HG03135 (cell line): ENCODE results near the gene MYO1G.

Experiments
- ATAC-seq: cut with Tn5 transposase; IDR thresholded peaks from one replicate; pipeline ENCODE4 v1.9.1; 2021; ENCODE audit warnings: mild to moderate bottlenecking, moderate library complexity; ENCODE audit not compliant: unreplicated experiment

The MYO1G gene

DNA sequence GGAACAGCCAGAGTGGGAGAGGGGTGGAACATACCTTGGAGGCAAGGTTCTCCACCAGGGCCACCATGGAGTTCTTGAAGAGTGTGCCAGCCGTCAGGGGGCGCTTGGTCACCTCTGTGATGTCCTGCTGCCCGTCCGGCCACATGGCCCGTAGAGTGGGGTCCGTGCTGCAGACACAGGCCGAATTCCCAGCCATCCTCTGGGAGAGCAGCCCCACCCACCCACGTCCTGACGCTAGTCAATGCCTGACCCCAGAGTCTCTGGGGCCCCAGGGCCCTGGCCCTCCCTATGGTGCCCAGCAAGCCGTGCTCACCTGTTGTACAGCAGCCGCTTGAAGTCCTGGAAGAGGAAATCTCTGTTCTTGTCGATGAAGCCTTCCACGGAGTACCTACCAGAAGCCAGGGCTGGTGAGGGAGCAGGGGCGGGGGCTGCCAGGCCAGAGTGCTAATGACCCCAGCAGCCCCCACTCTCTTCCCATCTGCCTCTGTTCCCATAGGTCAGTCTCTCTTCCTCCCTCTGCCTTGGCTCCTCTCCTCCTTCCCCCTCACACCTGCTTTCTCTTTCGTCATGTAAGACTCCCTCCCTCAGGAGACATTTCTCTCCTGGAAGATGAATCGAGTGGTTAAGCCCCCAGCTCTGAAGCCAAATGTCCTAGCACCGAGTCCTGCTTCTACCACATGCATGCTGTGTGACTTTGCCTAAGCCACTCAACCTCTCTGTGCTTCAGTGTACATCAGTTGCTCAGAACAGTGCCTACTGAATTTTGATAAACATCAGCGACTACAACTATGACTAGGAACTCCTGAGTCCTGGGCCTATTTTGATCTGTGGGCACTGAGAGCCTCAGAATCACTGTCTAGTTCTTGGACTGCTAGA lies 11.0 kb downstream of the MYO1G start:
- no peak for ATAC-seq

DNA sequence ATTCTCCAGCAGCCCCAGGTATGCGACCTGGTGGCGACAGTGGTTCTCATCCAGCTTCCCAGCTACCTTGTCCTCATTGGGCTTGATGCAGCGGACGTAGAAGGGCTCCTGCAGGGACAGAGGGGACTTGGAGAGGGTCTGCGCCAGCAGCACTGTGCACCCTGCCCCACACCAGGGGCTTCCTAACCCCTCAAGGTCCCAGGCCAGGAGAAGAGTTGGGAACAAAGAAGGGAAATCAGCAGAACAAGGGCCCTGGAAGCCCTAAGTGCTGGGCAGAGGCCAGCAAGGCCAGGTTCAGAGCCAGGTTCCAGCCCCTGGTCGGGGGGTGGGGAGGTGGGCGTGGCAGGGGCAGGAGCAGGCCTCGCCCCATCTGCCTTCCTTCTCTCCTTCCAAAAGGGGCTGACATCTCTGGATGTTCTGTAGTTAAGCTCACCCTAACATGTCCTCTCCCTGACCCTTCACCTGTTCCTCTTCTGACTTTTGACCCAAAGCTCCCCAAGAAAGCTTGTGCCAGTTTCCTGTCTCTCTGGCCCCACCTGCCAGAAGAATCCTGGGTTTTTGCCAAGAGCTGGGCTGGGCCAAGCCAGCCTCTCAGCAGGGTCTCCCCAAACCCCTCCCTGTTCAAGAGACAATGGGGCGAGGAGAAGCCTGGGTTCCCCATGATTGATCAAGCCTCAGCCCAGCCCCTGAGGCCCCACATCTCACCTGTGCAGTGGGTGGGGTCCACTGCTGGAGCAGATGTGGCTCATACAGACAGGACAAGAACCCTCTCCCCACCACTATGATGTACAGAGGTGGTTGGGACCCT lies 11.9 kb downstream of the MYO1G start:
- ATAC-seq: no peak

DNA sequence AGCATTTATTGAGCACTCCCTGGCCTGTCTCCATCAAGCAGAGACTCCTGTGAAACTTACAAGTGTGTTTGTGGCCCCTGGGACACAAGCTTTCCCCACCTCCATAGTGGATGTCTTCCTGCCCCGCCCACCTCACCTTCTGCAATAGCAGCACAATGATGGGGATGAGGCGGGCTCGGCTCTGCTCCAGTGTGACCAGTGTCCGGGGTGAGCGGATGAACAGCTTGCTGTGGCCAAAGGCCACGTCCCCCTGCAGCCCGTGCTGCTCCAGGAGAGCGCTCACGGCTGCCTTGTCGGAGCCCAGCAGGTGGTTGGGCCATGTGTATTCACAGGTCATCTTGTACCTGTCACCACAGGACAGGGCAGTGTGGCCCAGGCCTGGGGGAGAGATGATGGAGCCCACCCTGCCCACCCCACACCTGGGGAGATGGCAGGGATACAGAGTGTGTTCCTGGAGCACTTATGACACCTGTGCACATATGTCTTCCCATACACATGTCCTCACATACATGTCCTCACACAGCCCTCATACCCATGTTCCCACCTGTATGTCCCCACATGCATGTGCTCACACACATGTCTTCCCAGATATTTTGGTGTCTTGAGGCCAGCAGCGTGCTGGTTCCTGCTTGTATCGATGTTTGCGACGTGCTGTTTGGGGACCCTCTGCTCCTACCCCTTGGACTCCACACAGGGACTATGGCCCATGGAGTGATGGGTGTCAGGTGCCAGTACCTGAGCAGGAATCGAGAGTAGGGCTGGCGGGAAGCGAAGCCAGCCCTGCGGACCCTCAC lies 12.7 kb downstream of the MYO1G start:
- no peak for ATAC-seq

DNA sequence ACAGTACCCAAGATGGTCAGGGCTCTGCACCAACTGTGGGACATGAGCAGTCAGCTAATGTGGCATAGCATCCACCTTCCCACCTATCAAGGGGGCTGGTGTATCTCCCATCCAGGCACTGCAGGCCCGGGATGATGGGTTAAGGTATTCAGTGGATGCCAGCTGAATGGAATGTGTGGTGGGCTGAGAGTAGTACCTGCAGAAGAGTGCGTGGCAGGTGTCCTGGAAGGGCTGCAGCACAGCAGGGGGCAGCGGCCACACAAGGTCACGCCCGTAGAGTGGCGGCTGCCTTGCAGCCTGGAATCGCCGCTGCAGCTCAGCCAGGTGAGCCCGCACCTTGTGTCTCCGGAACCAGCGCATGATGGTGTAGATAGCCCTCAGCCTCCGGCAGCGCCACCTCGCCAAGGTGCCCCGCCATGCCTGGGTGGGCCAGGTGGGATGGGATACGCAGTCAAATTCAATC lies 13.3 kb downstream of the MYO1G start:
- no peak for ATAC-seq

DNA sequence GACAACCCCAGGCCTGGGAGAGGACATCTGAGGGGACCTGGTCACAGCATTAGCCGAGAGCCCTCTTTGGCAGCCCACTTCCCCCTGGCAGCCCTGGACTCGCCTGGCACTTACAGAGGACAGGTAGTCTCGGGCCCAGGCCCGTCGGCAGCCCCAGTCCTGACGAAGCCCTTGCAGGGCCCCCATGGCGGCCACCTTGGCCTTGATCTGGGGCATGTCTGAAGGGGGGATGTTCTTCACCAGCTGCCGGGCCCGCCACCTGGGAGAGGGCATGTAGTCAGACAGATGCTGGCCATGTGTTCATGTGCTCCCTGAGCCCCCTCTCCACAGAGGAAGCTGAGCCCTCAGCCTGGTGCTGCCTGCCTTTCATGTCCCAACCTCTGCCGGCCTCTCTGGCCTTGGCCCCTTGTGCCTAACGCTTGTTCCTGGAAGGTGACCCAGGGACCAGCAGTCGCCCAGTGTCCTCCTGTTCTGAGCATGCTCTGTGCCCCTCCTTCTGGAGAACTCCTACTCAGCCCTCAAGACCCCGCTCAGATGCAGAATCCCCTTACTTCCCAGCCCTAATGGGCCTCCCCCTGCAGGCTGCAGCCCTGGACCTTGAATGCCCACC lies 13.9 kb downstream of the MYO1G start:
- no peak for ATAC-seq

DNA sequence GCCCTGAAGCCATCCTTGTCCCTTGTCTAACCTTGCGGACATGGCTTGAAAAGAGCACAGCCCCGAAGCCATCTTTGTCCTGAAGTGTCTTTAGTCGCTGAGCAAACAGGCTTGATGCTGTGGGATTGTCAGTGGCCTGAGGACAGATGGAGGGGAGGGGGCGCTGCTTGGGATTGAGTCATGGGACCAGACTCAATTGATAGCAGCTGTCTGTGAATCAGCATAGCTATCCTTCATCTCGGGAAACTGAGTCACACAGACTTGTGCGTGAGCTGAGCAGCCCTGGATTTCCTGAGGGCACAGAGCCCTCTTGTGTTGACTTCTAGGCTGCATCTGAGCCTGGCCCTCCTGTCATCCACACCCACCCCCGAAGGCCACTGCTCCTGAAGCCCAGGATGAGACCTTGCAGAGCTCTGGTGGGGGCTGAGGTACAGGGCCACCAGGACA lies 14.4 kb downstream of the MYO1G start:
- no peak for ATAC-seq

DNA sequence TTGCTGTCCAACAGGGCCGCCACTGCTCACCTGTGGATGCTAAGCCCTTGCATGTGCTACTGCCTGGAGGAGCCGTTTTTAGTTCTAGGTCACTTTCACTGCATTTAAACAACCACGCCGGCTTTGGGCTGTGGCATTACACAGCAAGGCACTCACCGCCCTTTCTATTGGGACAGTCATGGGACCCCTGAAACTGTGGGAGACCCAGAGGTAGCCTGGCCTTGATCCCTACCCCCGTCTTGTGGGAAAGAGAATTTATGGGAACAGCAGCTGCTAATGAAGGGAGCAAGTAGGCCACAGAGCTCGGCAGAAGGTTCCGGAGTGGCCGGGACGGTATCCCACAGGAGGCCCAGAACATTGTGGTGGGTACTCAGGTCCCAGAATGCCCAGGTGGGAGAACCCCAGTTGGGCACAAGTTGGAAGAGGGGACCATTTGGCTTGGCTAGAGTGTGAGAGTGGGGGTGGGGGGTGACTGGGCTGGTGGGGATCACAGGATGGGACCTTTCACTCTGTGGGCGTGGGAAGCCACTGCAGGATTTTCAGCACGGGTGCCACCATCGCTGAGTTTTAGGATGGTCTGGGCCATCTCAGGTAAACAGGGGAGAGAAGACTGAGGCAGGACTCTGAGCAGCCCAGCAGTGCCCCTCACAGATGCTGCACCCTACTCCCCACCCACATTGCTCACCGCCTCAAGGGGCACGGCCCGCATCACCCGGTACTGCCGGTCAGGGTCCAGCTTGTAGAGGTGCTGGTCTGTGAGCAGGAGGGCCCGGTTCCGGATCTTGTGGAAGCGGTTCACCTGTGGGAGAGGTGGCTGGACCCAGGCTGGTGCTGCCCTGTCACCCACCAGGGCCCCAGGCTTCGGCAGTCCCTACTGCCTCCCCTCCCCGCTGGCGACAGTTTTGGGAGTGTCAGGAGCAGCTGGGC lies 15.2 kb downstream of the MYO1G start:
- ATAC-seq: no peak

DNA sequence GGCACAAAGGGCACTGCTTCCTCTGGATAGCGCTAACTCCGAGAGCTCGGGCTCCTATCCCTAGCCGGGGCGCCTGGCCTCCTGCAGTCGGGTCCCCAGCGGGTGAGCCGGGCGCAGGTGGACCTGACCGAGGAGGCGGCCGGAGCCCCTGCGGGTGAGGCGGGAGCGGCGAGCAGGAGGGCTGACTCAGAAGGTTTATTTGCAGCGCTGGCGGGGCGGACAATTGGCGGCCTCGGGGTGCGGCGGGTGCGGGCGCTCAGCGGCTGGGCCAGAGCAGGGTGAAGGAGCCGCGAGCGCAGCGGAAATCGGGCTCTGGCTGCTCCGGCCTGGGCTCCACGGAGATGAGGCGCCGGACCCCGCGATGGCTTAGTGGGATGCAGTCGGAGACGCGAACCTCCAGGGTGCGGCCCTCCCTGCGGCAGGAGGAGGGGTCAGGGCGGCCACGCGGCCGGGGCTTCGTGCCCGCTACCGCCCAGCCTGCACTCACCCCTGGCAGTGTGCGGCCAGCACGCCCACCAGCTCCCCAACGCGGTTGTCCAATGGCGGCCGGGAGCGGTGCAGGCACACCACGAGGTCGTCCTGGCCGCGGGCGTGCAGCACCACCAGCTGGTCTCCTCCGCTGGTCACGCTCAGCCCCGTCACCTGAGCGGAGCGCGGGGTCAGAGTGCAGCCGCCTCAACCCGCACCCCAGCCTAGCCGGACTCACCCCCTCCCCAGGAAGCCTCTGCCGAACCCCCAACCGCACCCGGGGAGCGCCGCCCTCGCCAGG lies 16.1 kb downstream of the MYO1G start:
- no peak for ATAC-seq

DNA sequence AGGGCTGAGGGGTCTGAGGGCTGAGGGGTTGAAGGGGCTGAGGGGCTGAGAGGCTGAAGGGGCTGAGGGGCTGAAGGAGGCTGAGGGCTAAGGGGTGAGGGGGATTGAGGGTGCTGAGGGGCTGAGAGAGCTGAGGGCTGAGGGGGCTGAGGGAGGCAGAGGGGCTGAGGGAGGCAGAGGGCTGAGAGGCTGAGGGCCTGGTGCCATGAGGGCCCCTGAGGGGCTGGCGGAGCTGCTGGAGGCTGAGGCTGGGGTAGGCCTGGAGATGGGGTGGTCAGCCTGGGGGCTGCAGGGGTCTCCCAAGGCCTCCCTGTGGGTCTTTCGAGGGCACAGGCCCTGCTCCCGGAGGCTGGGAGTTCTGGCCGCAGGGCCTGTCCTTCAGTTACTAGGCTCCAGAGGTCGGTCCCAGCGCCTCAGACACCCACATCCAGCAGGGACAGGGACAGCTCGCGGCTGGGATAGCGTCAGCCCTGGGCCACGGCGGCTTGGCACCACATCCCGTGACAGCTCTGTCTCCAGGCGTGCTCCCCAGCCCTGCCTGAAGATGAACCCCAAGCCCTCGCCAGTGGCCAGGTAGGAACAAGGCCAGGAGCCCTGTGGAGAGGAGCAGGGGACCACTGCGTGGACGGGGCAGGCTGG lies 16.9 kb downstream of the MYO1G start:
- ATAC-seq: no peak

DNA sequence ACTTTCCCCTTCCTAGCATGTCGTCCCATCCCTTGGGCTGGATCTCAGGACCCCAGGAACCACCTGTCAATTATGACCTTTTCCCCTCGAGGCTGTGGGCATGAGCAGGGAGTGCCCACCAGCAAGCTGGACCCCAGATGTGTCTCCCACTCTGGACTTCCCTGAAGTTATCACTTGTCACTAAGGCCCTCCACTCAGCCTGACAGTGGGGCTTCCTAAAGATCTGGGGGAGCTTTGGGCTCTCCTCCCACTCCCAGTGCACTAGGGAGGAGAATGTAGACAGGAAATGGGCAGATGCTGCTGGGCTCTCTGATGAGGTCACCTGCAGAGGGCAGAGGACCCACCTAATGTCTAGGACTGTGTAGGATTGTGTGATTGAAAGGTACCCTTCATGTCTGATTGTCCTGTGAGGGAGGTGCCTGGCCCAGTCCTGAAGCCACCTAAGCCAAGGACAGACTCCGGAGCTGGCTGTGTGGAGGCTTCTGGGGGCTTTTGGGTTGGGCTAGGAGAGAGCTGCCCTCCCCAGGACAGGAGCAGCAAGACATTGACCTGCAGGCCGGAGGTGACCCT lies 18.7 kb downstream of the MYO1G start:
- no peak for ATAC-seq

DNA sequence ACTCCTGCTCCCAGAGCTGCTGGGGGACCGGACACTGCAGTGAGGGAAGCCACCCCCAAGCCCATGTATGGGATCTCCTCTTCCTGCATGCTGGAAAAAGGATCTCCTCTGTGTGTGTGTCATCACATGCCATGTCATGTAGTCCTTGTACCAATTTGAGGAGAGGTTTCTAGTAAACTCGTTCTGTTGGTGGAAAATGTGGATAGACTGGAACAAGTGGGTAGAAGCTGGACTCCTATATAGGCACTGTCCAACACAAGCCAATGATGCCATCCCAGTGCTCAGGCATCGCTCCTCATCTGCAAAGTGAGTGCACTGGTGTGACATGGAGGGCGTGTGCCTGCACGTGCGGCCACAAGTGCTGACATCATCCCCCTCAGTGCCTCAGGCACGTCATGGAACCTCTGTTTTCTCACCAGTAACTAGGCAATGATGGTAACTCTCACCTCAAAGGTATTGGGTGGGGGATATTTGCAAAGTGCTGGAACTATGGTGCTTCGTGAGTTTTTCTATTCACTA lies 19.3 kb downstream of the MYO1G start:
- no peak for ATAC-seq

DNA sequence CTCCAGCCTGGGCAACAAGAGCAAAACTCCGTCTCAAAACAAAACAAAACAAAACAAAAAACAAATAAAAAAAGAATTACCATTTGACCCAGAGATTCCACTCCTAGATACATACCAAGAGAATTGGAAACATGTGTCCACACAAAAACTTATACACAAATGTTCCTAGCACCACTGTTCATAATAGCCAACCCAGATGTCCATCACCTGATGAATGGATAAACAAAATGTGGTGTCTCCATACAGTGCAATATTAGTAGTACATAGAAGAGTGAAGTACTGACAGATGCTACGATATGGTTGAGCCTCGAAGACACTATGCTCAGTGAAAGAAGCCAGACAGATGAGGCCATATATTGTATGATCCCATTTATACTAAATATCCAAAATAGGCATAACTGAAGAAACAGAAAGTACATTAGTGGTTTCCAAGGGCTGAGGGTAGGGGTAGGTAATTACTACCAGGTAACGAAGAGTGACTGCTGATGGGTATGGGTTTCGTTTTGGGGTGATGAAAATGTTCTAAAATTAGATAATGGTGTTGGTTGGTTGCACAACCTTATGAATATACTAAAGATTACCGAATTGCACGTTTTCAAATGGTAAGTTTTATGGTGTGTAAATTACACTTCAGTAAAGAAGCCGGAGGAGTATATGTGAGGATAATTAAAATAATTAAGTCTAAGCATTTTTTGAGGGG lies 20.0 kb downstream of the MYO1G start:
- no peak for ATAC-seq

DNA sequence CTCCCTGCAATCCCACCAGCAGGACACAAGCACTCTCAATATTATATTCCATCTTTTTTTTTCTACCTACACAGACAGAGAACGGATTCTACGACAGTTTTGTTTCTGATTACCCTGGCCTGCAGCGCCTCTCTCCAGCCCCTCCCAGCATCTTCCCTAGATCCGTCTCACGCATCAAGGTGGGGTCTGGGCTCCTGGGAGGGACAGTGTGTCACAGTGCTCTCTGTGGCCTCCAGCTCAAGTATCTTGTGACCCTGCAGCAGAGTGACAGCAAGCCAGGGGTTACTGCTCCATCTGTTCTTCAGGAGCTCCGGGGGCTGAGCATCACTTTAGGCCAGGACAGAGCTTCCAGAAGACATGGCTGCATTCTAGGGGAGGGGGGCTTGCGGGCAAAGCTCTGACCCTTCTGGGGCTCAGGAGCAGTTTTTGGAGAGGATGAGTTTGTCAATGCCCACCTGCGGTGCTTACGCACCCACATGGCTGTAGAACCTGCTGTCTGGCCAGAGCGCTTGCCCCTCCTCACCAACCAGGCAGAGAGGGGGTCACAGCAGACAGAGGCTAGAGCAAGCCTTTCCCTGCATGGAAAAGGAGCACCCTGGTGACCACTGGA lies 22.6 kb downstream of the MYO1G start:
- ATAC-seq: no peak

DNA sequence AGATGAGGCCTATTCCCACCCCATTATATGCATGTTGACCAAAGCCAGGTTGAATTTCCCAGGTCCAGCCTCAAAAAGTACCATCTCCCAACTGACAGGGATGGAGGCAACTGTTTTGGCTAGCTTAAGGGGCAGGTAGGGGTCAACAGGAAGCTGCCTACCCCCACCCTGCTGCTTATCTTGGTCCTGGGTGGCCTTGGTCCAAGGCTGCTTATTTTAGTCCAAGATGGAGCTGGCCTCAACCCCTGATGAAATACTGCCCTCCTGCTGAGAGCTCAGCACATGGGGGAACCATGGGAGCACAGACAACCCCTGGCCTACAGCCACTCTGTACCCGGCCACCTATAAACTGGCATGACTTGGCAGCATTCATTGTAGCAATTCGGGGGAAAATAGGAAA lies 23.1 kb downstream of the MYO1G start:
- no peak for ATAC-seq

DNA sequence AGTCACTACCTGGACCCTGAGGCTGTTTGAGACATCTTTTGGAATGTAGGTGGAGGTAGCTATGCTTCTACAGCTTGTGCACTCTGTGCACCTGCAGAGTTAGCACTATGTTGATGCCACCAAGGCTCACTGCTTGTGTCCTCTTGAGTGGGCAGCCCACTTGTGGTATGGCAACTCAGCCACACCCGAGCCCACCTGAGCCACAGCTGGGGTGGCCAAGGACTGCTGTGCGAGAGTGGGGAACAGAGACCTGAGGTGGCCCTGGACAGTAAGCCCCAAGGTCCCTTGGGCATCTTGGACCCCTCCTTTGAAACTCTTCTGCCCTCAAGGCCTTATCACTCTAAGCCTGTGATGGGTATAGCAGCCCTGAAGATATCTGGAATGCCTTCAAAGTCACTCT lies 25.7 kb downstream of the MYO1G start:
- ATAC-seq: no peak

DNA sequence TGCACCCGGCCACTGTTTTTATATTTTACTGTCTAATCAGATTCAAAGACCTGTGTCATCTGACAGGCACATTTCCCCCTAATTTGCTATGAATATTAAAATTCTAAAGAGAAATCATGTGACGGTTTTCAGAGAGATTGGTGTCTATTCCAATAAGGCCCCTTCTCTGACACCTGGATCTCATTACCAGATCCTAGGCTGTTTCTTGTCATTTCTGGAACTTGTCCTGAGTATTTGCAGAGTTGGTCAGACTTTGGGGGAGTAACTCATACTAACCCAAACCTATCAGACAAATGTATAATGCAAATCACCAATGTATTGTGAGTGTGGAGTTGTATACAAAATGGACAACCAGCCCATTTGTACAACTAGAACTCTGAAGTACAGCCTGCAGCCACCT lies 29.5 kb downstream of the MYO1G start:
- ATAC-seq: no peak

DNA sequence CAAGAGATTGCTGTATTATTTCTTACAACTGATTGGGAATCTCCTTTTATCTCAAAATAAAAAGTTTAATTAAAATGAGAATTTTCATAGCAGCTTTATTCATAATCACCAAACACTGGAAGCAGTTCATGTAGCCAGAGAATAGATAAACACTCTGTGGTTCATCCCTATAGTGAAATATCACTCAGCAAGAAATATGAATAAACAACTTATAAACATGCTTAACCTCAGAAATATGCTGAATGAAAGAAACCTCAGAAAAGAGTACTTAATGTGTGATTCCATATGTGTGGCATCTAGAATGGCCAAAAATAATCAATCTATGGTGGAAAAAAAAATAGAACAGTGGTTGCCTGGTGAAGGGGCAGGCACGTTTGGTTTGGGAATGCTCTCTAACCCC lies 33.3 kb downstream of the MYO1G start:
- no peak for ATAC-seq
